Epithelial cell of prostate (primary cell): ENCODE data around the gene KIAA2012.

Experiments used
- DNase-seq: peaks from one replicate; pipeline ENCODE4 v3.0.0-alpha.2; 2011; ENCODE audit warnings: low read depth, low spot score
- H3K27ac ChIP-seq: fragments of 450-650 bp; 2 replicates; pipeline ENCODE4 v1.5.1; 2017; ENCODE audit warnings: mild to moderate bottlenecking

KIAA2012 gene

DNA sequence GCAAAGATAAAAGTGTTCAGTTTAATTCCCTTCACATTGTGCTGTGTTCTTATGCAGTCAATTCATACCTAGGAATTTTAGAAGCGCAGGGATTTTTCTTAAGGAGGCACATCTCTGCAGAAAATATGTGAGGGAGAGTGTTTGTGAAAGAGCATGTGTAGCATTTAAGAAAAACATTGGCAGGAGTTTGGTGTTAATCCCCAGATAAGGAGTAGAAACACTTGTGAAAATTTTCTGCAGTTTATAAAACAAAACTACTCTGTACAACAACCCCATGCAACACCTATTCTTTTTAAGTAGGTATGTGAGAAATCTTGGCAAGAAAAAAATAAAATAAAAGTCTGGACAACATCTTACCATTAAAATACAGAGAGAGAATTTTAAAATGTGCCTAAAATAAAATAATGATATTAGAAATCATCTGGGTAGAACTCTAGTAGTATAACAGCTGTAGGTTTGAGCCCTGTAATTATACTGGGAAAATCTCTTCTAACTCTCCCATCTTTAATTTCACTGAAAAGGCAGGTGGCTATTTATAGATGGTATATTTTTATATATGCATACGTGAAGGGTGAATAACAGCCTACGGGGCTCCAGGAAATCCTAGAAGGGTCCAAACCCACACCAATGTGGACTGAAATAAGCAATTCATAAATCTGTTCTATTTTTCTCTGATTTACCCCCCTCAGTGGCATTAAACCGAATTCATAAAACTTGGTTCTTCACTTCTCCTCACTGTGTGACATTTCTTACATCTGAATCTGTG lies 32.8 kb upstream of the KIAA2012 start:
- H3K27ac ChIP-seq = no peak overlapping the region
- no peak for DNase-seq

DNA sequence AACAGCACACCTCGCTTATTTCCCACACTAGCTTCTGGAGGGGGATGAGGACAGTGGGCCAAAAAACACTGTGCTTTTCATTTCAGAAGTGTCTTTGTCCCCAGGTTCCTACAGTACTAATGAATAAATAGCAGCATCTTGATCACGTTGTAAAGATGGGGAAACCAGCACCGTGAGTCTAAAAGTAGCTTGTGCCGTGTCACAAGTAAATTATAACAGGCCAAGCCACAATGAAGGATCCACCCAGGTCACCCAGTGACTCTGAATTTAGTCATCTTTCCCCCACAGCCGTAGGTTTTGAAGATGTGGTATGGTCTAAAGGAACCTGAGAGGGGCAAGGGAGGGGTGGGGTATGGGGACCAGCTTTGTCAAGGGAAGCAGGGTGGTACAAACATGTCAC lies 30.6 kb upstream of the KIAA2012 start:
- no peak overlapping the region for H3K27ac ChIP-seq
- DNase-seq = no peak

DNA sequence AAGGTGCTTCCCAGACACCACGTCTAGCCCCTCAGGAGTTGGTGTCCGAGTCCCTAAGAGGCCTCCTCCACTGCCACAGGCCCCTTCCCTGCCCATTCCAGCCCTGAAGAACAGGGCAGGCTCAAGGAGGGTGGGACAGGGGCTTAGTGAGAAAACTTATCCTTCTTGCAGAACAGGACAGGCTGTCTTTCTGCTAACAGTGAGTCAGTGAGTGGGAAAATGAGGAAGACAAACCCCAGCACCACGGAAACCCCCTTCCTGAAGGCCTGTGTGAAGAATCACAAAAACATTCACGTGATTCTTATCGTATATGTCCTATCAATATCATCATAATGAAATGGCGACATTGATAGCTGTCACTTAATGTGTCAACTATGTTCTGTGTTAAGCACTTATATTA lies 29.6 kb upstream of the KIAA2012 start:
- no peak overlapping the region for H3K27ac ChIP-seq
- DNase-seq = no peak

DNA sequence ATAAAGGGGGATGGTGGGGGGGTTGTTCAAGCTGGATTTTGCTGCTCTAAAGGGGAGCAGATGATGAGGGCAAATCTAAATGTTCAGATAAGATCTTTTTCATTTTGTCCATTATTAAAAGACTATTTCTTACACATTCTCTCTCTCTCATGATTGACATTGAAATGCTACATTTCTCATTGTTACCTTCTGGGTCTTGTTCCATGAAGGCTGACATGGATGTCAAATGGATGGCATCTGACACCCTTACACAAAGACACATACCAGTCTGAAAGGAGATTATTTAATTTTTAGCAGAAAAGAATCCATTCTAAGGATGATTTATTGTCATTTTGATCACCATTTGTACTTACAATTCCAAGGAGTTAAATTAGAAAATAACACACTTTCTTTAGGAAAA lies 28.3 kb upstream of the KIAA2012 start:
- no peak for DNase-seq
- H3K27ac ChIP-seq = no peak overlapping the region

DNA sequence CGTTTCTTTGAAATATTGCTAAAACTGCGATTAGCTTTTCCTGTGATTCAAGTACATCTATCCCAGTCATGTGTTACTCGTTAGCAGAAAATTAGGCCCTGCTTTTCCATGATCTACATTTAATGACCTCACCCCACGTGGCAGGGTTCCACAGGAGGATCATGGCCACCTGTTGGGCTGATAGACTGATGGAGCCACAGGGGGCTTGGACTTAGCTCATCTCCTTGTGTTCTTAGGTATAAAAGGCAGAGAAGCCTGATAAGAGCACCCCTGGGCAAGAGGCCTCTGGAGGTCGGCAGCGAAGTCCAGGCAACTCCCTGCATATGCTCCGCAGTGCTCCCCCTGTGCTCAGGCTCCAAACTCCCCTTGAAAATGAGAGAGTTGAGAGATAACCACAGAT lies 26.5 kb upstream of the KIAA2012 start:
- no peak for DNase-seq
- no peak overlapping the region for H3K27ac ChIP-seq

DNA sequence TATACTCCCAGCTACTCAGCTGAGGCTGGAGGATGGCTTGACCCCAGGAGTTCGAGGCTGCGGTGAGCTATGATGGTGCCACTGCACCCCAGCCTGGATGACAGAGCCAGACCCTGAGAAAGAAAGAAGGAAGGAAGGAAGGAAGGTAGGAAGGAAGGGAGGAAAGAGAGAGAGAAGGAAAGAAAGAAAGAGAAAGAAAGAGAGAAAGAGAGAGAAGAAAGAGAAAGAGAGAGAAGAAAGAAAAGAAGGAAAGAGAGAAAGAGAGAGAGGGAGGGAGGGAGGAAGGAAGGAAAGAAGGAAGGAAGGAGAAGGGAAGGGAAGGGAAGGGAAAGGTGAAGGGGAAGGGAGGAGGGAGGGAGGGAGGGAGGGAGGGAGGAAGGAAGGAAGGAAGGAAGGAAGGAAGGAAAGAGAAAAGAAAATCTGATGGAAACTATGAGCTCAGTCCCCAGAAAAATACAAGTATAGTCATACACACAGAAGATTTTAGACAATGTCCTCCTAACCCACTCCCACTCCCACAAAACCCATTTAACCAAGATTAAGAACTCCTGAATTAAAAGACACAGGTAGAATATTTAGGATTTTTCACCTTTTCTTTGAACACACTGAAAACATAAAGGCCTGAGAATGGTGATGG lies 23.8 kb upstream of the KIAA2012 start:
- no peak for DNase-seq
- H3K27ac ChIP-seq = no peak overlapping the region

DNA sequence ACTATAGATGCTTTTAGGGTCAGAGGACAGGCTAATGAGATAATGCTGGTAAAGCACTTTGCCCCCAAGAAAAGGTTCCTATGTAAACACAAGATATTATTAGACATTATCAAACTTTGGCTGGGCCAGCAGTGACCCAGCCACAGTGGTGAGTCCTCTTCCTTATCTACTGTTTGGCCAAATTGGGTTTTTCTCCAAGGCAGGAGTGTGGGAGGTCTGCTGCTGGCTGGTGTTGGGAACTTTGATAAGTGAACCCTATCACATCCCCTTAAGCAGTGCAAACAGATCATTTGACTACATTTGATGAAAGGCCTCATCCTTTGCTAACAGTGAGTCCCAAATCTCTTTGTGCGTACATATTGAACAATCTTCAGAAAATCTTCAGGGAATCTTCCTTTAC lies 23.2 kb upstream of the KIAA2012 start:
- no peak overlapping the region for H3K27ac ChIP-seq
- no peak for DNase-seq

DNA sequence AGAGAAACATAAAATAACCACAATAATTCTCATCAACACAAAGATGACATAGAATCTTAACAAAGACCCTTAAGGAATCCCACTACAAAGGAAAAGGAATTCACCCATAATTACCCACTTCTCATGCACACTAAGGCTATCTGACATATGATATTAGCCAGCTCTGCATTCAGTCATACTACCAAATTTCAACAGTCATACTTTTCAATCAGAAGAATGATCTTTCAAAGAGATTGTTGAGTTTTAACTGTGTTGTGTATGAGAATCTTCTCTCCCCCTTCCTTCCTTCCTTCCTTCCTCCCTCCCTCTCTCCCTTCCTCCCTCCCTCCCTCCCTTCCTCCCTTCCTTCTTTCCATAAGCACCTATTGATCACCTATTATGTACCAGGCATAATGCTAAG lies 22.4 kb upstream of the KIAA2012 start:
- DNase-seq = no peak
- no peak overlapping the region for H3K27ac ChIP-seq

DNA sequence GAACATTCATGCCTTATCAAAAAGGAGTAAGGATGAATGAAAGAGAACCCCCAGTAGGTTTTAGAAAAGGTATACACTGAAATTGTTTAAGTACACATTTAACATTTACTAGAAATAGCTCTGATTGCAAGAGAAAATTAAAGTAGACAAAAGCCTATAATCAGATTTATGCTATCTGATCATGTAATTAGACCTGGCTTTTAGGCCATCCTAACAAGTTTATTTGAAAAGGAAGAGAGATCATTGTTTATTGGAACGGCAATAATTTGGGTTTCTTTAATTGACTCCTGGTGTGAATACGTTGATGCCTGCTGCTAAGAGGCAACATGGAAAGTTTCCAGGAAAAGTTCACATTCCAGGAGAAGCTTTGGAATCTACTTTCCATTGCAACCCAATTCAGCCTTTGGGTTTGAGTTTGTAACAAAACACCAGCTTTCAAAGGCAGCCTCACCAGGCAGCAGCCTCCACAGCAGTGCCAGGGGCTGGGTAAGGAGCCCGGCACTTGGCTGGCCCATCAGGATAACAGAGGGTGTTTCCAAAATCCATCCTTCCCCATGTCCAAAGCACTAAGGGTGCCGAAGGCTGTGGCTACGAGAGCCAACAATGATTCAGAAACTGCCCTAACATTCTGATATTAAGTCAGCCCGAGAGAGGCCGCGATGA lies 21.4 kb upstream of the KIAA2012 start:
- H3K27ac ChIP-seq = no peak overlapping the region
- DNase-seq = no peak

DNA sequence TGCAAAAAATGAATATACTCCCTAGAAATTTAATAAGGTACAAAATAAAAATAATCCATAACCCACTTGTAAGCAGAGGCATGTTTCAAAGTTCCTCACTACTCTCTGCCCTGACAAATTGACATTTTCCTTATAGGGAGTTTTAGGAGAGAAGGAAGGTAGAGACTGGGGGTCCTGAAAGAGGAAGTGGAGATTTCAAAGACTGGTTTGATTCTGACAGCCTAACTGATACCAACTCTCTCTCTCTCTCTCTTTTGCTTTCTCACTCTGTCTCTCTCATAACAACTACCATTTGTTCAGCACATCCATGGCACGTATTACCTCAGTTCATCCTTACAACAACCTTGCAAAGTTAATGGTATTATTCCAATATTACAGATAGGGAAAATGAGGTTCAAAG lies 20.8 kb upstream of the KIAA2012 start:
- DNase-seq = no peak
- H3K27ac ChIP-seq = no peak overlapping the region

DNA sequence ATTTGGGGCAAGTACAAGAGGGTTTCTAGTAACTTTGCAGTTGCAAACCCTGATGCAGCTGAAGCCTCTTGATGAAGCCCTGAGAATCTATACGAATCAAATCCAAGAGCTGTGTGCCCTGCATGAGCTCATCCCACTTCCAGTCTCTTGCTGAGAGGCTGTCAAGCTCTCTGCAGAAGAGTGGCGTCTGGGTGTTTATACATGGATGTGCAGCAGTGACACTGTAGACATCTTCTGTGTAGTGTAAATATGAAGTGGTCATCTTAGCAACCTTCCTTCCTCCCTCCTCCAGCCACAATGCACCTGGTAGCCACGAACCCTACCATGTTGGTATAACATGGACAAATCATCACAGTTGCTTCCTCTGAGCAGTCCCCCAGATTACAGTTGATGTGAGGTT lies 18.4 kb upstream of the KIAA2012 start:
- no peak for DNase-seq
- no peak overlapping the region for H3K27ac ChIP-seq

DNA sequence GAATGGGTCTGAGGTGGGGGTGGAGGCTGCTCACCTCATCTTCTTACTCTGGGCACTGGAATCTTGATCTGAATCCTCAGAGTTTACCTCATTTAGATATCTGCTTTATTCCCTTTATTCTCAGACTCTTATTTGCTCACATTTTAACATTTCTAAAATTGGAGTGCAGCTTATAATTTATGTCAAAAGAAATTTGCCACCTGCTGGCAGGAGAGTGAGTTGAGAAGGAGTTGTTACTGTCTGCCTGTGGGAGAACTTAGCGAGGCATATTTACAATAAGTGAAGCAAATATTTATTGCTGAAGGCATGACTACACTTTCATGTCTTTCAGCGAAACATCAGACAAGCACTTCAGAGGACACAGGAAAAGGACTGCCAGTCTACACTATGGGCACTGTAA lies 16.4 kb upstream of the KIAA2012 start:
- no peak overlapping the region for H3K27ac ChIP-seq
- no peak for DNase-seq

DNA sequence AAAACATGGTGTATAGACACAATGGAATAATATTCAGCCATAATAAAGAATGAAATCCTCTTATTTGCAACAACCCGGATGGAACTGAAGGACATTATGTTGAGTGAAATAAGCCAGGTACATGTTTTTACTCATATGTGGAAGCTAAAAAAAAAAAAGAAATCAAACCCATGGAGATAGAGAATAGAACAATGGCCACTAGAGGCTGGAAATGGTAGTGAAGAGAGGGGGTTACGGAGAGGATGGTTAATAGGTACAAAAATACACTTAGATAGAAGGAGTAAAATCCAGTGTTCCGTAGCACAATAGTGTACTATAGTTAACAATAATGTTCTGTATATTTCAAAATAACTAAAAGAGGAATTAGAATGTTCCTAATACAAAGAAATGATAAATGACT lies 12.8 kb upstream of the KIAA2012 start:
- H3K27ac ChIP-seq = no peak overlapping the region
- no peak for DNase-seq

DNA sequence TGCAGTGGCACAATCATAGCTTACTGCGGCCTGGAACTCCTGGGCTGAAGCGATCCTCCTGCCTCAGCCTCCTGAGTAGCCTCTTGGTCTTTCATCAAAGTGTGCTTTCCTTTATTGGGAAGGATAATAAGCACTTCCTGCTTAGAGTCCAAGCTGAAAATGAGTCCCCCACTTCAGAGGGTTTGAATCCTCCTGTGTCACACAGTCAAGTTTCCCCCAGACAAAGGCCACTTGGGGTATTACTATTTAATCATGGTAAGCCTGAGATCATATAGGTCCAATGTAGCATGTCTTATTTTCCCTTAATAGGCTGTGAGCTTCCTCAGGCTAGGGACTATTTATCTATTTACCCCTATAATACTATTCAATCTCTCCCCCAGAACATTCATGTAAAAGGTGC lies 11.4 kb upstream of the KIAA2012 start:
- no peak for DNase-seq

DNA sequence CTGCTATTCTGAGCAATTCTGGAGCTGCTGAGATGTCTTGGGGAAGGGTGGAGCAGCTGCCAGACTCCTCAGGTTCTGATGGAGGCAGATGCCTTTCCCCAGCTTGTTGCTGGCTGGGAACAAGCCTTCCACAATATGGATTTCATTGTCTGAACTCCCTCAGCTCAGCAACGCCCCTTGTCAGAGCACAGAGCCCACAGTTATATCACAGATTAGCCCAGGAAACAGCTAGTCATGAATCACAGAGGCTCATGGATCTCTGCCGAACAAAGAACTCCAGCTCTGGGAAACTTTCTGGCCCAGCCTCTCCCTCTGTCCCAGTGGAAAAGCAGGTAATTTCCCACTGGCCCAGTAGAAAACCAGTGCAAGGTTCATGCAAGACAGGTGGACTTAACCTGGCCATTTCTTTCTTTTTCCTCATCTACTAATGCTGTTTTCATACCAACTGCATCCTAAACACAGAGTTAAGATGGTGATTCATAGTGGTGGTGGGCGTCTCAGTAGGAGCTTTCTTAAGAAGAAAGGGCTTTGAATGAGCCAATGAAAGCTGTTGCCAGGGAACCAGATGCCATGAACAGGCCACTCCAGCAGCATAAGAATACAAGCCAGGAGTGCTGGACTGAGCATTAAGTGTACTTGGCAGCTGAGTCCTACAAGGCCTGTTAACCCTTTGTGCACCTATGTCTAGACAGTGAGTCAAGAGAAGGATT lies 8.7 kb upstream of the KIAA2012 start:
- no peak overlapping the region for H3K27ac ChIP-seq
- no peak for DNase-seq

More for the DNA sequence above, 11.4 kb upstream of the KIAA2012 start:
- no peak overlapping the region for H3K27ac ChIP-seq

DNA sequence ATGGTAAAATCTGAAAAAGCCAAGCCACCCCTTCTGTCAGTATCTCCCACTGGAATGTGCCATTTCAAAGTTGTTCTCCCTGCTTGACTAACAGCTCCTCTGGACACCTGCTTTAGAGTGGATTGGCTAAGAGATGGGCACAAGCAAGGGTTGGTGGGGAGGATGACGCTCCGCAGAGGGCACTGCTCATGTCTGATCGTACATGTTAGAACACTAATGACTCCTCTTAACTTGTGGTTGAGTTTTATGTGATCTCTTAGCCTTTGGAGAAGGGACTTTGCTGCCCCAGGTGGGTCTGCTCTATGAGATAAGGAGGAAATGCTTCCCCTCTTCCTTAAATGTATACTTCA lies 8.2 kb upstream of the KIAA2012 start:
- no peak for DNase-seq
- H3K27ac ChIP-seq = no peak overlapping the region

DNA sequence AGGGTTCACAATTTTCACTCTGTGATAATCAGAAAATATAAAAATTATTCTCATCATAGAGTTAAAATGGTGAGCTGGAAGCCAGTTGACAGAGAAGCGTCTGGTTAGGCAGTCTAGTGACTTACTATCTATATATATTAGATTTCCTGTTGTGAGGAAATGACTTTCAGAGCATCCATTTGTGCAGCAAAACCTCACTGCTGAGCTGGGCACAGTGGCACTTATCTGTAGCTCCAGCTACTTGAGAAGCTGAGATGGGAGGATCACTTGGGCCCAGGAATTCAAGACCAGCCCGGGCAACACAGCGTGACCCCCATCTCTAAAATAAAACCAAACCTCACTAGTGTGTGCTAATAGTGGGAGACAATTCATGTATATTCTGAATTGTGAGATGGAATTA lies 7.2 kb upstream of the KIAA2012 start:
- H3K27ac ChIP-seq = no peak overlapping the region
- DNase-seq = no peak

DNA sequence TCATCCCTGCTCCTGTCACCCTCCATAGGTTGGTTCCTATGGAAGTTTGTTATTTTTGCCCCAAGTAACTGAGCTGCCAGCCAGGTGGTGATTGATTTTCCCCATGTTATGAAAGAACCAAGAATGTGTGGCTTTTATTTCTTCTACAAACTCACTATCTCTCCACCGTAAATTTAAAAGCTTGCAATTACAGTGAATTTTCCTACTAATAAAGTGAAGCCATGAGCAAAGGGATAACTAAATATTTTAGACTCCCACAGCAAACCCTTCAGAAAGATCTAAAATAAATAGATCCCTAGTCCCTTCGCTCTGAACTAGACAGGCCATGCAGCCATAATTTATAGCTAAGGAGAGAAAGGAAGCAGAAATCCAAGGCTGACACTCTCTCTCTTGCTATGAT lies 6.2 kb upstream of the KIAA2012 start:
- no peak overlapping the region for H3K27ac ChIP-seq
- DNase-seq = no peak

DNA sequence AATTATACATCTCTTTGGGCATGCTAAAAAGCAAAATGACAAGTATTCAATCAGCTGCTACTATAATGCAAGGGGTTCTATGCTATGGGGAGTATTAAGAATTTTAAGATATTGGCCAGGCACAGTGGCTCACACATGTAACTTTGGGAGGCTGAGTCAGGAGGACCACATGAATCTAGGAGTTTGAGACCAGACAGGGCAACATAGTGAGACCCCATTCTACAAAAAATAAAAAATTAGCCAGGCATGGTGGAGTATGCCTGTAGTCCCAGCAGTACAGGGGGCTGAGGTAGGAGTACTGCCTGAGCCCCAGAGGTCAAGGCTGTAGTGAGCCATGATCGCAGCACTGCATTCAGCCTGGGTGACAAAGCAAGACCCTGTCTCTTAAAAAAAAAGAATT lies 5.5 kb upstream of the KIAA2012 start:
- DNase-seq = no peak
- no peak overlapping the region for H3K27ac ChIP-seq

DNA sequence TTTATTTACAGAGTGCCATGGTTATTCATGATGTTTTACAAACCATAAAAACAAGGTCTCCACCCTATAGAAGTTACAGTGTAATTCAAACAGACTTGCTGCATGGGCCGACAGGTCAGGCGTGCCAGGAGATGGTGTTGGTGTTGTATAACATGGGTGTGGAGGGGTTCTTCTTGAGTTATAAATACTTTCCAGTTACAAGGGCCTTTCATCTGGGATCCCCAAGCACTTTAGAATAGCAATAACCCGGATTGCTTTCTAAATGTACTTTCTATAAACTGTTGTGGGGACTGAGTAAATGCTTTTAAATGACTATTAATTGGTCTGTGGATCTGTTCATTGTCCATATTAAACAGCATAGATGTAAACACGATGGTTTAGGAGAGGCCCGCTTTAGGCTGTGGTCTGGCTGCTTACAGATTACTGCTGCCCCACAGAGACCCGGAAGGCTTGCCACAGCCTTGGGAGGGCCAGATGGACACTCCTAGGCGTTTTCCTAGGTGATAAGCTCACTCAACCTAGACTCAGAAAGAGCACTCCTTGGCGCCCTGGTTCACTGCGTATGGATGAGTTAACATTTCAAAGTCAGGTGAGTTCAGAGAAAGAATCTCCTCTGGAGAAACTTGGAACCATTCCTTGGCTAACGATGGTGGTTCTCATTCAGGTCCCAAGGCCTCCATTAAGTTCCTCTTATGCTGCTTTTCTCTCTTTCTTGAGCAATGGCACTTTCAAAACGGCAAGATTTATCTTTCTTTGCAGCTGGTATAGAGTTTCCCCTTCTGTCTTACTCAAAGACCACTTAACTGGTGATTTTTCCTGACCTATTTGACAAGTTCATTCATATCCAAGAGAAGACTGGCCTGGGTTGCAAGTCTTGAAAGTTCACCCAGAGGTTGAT lies 3.6 kb upstream of the KIAA2012 start:
- no peak overlapping the region for H3K27ac ChIP-seq
- DNase-seq = no peak
